ENCODE measurements around the gene WWOX. TPM values are rescaled to one million over a fixed set of nuclear protein-coding genes. Genes with fewer than 3 reads are reported as not detected.

WWOX gene
- total RNA-seq, 5 donors from 2014 or later (not counting 1 experiment from before 2014, with no cell fraction given) = 21.2 to 26.0 (median 22.6) TPM

GRCh38 chr16:79137426-79137939 lies 1038.0 kb downstream of the WWOX start:
- Mint-ChIP-seq H3K4me3 (no peak overlapping the region), H3K36me3 (no peaks in the 10 kb centered on the region), H3K27me3 (no peaks in the 10 kb centered on the region), H3K4me1 (no peaks in the 10 kb centered on the region), H3K27ac (no peak overlapping the region), H3K9me3 (no peaks in the 10 kb centered on the region)
- WGBS (ENCODE audit: insufficient coverage) = no CpG with 5 or more reads among the region's 6 CpGs
- POLR2A ChIA-PET = no interaction called here
- Histone ChIP-seq H3K9me3 (no peaks in the 10 kb centered on the region), H3K27ac (ENCODE audit: low read length) (no peak overlapping the region), H3K4me1 (ENCODE audit: control insufficient read depth in 1 of 2, extremely low read depth in 1 of 2, insufficient read depth in 2 of 2, low read length in 2 of 2) (no peaks in the 10 kb centered on the region), H3K36me3 (ENCODE audit: control insufficient read depth in 2 of 2, extremely low read depth in 1 of 2, insufficient read depth in 1 of 2, low read length in 1 of 2) (no peaks in the 10 kb centered on the region), H3K4me3 (ENCODE audit: control insufficient read depth in 1 of 2, extremely low read depth in 1 of 2, low read length in 1 of 2) (no peak overlapping the region), H3K27me3 (replicated peaks in 1 of 2; ENCODE audit: control insufficient read depth in 2 of 2, extremely low read depth in 1 of 2, insufficient read depth in 2 of 2, low read length in 1 of 2) (no peaks in the 10 kb centered on the region)
- no peak for DNase-seq
- no peak for ATAC-seq (replicated peaks in 1 of 4)
- CTCF ChIA-PET = no interaction called here

- H3K27ac Mint-ChIP-seq = no peak overlapping the region
- Histone ChIP-seq H3K9me3 (no peaks in the 10 kb centered on the region), H3K4me1 (ENCODE audit: control insufficient read depth in 1 of 2, extremely low read depth in 1 of 2, insufficient read depth in 2 of 2, low read length in 2 of 2) (no peaks in the 10 kb centered on the region), H3K27me3 (replicated peaks in 1 of 2; ENCODE audit: control insufficient read depth in 2 of 2, extremely low read depth in 1 of 2, insufficient read depth in 2 of 2, low read length in 1 of 2) (no peaks in the 10 kb centered on the region), H3K27ac (ENCODE audit: low read length) (no peak overlapping the region), H3K36me3 (ENCODE audit: control insufficient read depth in 2 of 2, extremely low read depth in 1 of 2, insufficient read depth in 1 of 2, low read length in 1 of 2) (no peaks in the 10 kb centered on the region), H3K4me3 (ENCODE audit: control insufficient read depth in 1 of 2, extremely low read depth in 1 of 2, low read length in 1 of 2) (no peak overlapping the region)
- H3K36me3 Mint-ChIP-seq = no peaks in the 10 kb centered on the region
- H3K4me3 Mint-ChIP-seq = no peak overlapping the region
- POLR2A ChIA-PET = no interaction called here
- no peak for ATAC-seq (replicated peaks in 1 of 4)
- 97% methylated on average over 5 of the region's 7 CpGs for WGBS (ENCODE audit: insufficient coverage)
- no peak for DNase-seq
- no peaks in the 10 kb centered on the region for H3K4me1 Mint-ChIP-seq
- no peaks in the 10 kb centered on the region for H3K9me3 Mint-ChIP-seq
- CTCF ChIA-PET = no interaction called here
- H3K27me3 Mint-ChIP-seq = no peaks in the 10 kb centered on the region
These were observed 1040.3 kb downstream of the WWOX start for GRCh38 chr16:79139799-79140198.

DNA sequence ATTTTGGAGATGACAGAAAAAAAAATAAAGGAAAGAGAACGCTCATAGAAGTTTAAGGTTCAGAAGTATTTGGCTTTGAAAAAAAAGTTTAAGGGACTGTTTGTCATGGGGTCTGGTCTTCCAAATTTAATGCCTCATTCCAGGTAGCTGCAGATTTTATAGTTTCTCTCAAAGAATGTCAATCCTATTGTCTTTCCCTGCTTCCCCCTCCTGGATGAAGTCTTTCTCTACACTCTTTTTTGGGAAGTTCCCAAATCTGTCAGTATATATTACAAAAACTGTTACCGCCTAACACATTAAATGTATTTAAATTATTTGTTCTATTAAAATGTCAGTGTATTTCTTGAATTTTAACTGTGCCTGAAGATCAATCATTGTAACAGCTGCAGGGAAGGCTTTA lies 1043.6 kb downstream of the WWOX start:
- ATAC-seq (replicated peaks in 1 of 4) (no peak), DNase-seq (no peak)
- H3K36me3 ChIP-seq (ENCODE audit: control insufficient read depth in 2 of 2, extremely low read depth in 1 of 2, insufficient read depth in 1 of 2, low read length in 1 of 2) = no peaks in the 10 kb centered on the region
- no peak overlapping the region for H3K27ac ChIP-seq (ENCODE audit: low read length)
- no peaks in the 10 kb centered on the region for H3K27me3 ChIP-seq (replicated peaks in 1 of 2; ENCODE audit: control insufficient read depth in 2 of 2, extremely low read depth in 1 of 2, insufficient read depth in 2 of 2, low read length in 1 of 2)
- no peaks in the 10 kb centered on the region for H3K4me1 ChIP-seq (ENCODE audit: control insufficient read depth in 1 of 2, extremely low read depth in 1 of 2, insufficient read depth in 2 of 2, low read length in 2 of 2)
- H3K4me3 ChIP-seq (ENCODE audit: control insufficient read depth in 1 of 2, extremely low read depth in 1 of 2, low read length in 1 of 2) = no peak overlapping the region
- Mint-ChIP-seq H3K4me1 (no peaks in the 10 kb centered on the region), H3K9me3 (no peaks in the 10 kb centered on the region), H3K4me3 (no peak overlapping the region), H3K27me3 (no peaks in the 10 kb centered on the region), H3K27ac (no peak overlapping the region), H3K36me3 (no peaks in the 10 kb centered on the region)
- POLR2A ChIA-PET = no interaction called here
- no peaks in the 10 kb centered on the region for H3K9me3 ChIP-seq
- CTCF ChIA-PET = interaction anchor here in 1 of 2 donors (1.0 kb wide), 1 partner anchor 53 kb away, joined by 3 read pairs; no protein-coding TSS in a partner anchor
- no CpG with 5 or more reads among the region's 2 CpGs for WGBS (ENCODE audit: insufficient coverage)

DNA sequence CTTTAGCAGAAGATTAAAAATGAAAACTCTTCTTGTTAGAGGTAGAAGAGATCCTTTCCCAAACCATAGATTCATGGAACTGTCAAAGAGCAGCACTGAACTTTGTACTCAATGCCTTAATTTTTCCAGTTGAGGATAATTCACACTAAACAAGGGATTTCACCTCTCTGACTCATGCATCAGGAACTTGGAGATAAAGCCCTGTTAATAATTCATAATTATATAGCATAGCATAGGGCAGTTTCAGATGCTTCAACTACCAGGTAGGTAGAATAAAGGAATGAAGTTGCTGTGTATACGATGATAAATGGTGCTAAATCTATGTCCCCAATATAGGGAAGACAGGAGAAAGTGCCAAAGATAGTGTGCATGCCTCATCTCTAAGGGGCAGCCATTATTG lies 1050.7 kb downstream of the WWOX start:
- peaks cover 0 to 2% of the 10 kb centered on the region in 2 donors for H3K27me3 Mint-ChIP-seq
- WGBS (ENCODE audit: insufficient coverage) = no CpG with 5 or more reads among the region's 1 CpG
- Histone ChIP-seq H3K27ac (ENCODE audit: low read length) (no peak overlapping the region), H3K27me3 (replicated peaks in 1 of 2; ENCODE audit: control insufficient read depth in 2 of 2, extremely low read depth in 1 of 2, insufficient read depth in 2 of 2, low read length in 1 of 2) (no peaks in the 10 kb centered on the region), H3K36me3 (ENCODE audit: control insufficient read depth in 2 of 2, extremely low read depth in 1 of 2, insufficient read depth in 1 of 2, low read length in 1 of 2) (no peaks in the 10 kb centered on the region), H3K4me3 (ENCODE audit: control insufficient read depth in 1 of 2, extremely low read depth in 1 of 2, low read length in 1 of 2) (no peak overlapping the region), H3K9me3 (no peaks in the 10 kb centered on the region), H3K4me1 (ENCODE audit: control insufficient read depth in 1 of 2, extremely low read depth in 1 of 2, insufficient read depth in 2 of 2, low read length in 2 of 2) (no peaks in the 10 kb centered on the region)
- H3K27ac Mint-ChIP-seq = no peak overlapping the region
- ChIA-PET CTCF (no interaction called here), POLR2A (interaction anchor here in 1 of 2 donors (0.6 kb wide), 1 partner anchor 762 kb away, joined by 17 read pairs; no protein-coding TSS in a partner anchor)
- H3K36me3 Mint-ChIP-seq = no peaks in the 10 kb centered on the region
- ATAC-seq (replicated peaks in 1 of 4) (no peak), DNase-seq (no peak)
- H3K4me1 Mint-ChIP-seq = peaks cover 0 to 7% (median 5%) of the 10 kb centered on the region in 3 donors
- no peak overlapping the region for H3K4me3 Mint-ChIP-seq
- no peaks in the 10 kb centered on the region for H3K9me3 Mint-ChIP-seq

- Histone ChIP-seq H3K9me3 (no peaks in the 10 kb centered on the region), H3K4me3 (ENCODE audit: control insufficient read depth in 1 of 2, extremely low read depth in 1 of 2, low read length in 1 of 2) (no peak overlapping the region), H3K27ac (ENCODE audit: low read length) (no peak overlapping the region), H3K36me3 (ENCODE audit: control insufficient read depth in 2 of 2, extremely low read depth in 1 of 2, insufficient read depth in 1 of 2, low read length in 1 of 2) (no peaks in the 10 kb centered on the region), H3K4me1 (ENCODE audit: control insufficient read depth in 1 of 2, extremely low read depth in 1 of 2, insufficient read depth in 2 of 2, low read length in 2 of 2) (no peaks in the 10 kb centered on the region), H3K27me3 (replicated peaks in 1 of 2; ENCODE audit: control insufficient read depth in 2 of 2, extremely low read depth in 1 of 2, insufficient read depth in 2 of 2, low read length in 1 of 2) (no peaks in the 10 kb centered on the region)
- H3K27me3 Mint-ChIP-seq = peaks cover 0 to 2% of the 10 kb centered on the region in 2 donors
- DNase-seq (no peak), ATAC-seq (replicated peaks in 1 of 4) (no peak)
- ChIA-PET CTCF (no interaction called here), POLR2A (interaction anchor here in 1 of 2 donors (0.6 kb wide), 1 partner anchor 763 kb away, joined by 17 read pairs; no protein-coding TSS in a partner anchor)
- no peak overlapping the region for H3K4me3 Mint-ChIP-seq
- no peak overlapping the region for H3K27ac Mint-ChIP-seq
- H3K9me3 Mint-ChIP-seq = no peaks in the 10 kb centered on the region
- WGBS (ENCODE audit: insufficient coverage) = 99% methylated on average over 8 of the region's 13 CpGs
- H3K36me3 Mint-ChIP-seq = no peaks in the 10 kb centered on the region
- peaks cover 0 to 7% (median 5%) of the 10 kb centered on the region in 3 donors for H3K4me1 Mint-ChIP-seq
These were observed 1051.3 kb downstream of the WWOX start for GRCh38 chr16:79150632-79151310.

DNA sequence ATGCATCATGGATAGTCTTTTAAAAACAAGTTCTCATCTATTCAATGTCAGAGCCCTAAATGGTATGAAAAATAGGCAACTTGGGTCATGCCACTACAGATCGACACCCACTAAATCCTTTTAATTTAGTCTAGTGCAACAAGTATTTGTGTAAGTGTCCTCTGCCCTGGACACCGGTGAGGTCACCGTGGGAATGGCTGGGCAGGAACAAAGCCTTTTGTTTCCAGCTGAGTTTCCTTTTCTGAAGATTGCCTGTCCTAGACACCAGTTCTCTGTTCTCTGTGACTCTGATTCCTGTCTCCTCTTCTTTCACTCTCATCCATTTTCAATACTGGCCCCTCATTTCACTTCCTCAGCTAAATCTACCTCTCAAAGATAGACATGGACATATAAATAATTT lies 1054.6 kb downstream of the WWOX start:
- no peak overlapping the region for H3K27ac Mint-ChIP-seq
- POLR2A ChIA-PET = interaction anchor here in 1 of 2 donors (0.6 kb wide), 1 partner anchor 116 kb away, joined by 3 read pairs; no protein-coding TSS in a partner anchor
- H3K27me3 ChIP-seq (replicated peaks in 1 of 2; ENCODE audit: control insufficient read depth in 2 of 2, extremely low read depth in 1 of 2, insufficient read depth in 2 of 2, low read length in 1 of 2) = no peaks in the 10 kb centered on the region
- CTCF ChIA-PET = no interaction called here
- no CpG with 5 or more reads among the region's 3 CpGs for WGBS (ENCODE audit: insufficient coverage)
- no peaks in the 10 kb centered on the region for H3K9me3 Mint-ChIP-seq
- H3K9me3 ChIP-seq = no peaks in the 10 kb centered on the region
- no peaks in the 10 kb centered on the region for H3K36me3 Mint-ChIP-seq
- H3K27ac ChIP-seq (ENCODE audit: low read length) = no peak overlapping the region
- no peak for ATAC-seq (replicated peaks in 1 of 4)
- no peak overlapping the region for H3K4me3 Mint-ChIP-seq
- peaks cover 0 to 12% of the 10 kb centered on the region in 2 experiments for H3K4me1 ChIP-seq (ENCODE audit: control insufficient read depth in 1 of 2, extremely low read depth in 1 of 2, insufficient read depth in 2 of 2, low read length in 2 of 2)
- no peak overlapping the region for H3K4me3 ChIP-seq (ENCODE audit: control insufficient read depth in 1 of 2, extremely low read depth in 1 of 2, low read length in 1 of 2)
- no peaks in the 10 kb centered on the region for H3K36me3 ChIP-seq (ENCODE audit: control insufficient read depth in 2 of 2, extremely low read depth in 1 of 2, insufficient read depth in 1 of 2, low read length in 1 of 2)
- no peak for DNase-seq
- H3K27me3 Mint-ChIP-seq = peaks cover 0 to 2% of the 10 kb centered on the region in 2 donors
- peaks cover 12 to 14% (median 14%) of the 10 kb centered on the region in 3 donors for H3K4me1 Mint-ChIP-seq
